Measurements from ENCODE around the gene LAYN. TPM values are rescaled to one million over a fixed set of nuclear protein-coding genes. Genes with fewer than 3 reads are reported as not detected.

LAYN gene
- total RNA-seq, 1 experiment from 2014 or later: 9.6 TPM

DNA sequence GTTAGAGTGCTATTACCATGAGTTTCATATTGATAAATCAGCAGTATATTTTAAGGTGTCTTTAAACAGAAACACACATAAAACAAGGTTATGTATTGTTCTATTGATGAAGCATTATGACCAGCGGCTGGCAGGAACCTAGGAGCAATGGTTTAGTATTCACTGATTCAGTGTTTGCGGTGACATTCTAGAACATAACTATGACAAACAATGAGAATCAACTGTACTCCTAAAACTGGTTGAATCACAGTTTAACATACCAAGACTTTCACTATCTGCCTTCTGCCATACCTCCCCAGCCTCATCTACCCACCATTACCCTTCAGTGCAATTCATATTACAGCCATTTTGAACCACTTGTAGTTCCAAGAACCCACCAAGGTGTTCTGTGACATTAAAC is 17.2 kb upstream of the LAYN start:
- DNase-seq (ENCODE audit: low spot score): no peak
- Histone ChIP-seq H3K27ac (ENCODE audit: low read depth, low read length, poor library complexity, severe bottlenecking) (no peak overlapping the region), H3K4me3 (ENCODE audit: low read depth, low read length, poor library complexity, severe bottlenecking) (no peak overlapping the region), H3K27me3 (replicated peaks; ENCODE audit: insufficient read depth, low read depth, low read length, poor library complexity) (no peaks in the 10 kb centered on the region), H3K9me3 (ENCODE audit: low read depth, low read length, poor library complexity, severe bottlenecking) (no peaks in the 10 kb centered on the region), H3K36me3 (ENCODE audit: insufficient read depth, low read length, poor library complexity, severe bottlenecking) (no peaks in the 10 kb centered on the region), H3K4me1 (ENCODE audit: insufficient read depth, low read length, poor library complexity, severe bottlenecking) (peaks cover 16% of the 10 kb centered on the region)
- ChIA-PET POLR2A (ENCODE audit: low non-redundant PET) (no interaction called here), CTCF (no interaction called here)
- intact Hi-C loops (cut with micrococcal nuclease; ENCODE audit: unreplicated experiment): no loop called here
- no peak for TF ChIP-seq EZH2 (IDR thresholded peaks at IDR 0.05; ENCODE audit: borderline replicate concordance, low read depth, low read length, poor library complexity, severe bottlenecking)
- no peak for TF ChIP-seq CTCF (conservative IDR thresholded peaks at IDR 0.05; ENCODE audit: low read depth, low read length)
- no TSS peak for BruUV-seq (replicated peaks)

DNA sequence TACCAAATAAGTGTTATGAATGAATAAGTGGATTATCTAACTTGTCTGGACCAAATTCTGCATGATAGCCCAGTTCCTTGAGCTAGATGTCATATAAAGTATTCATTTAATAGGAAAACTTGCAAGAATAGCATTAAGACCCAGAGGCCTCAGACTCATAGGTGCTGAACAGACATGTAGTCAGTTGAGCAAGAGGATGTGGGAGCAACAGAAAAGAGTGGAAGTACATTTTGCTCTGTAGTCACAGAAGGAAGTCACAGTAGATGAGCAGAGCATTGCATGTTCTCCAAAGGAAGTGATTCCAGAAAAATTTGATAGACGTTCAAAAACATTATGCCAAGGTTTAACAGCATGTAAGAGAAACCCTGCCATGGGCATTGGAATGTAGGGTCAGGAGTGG is 16.5 kb upstream of the LAYN start:
- H3K27ac ChIP-seq (ENCODE audit: low read depth, low read length, poor library complexity, severe bottlenecking): no peak overlapping the region
- H3K9me3 ChIP-seq (ENCODE audit: low read depth, low read length, poor library complexity, severe bottlenecking): no peaks in the 10 kb centered on the region
- no TSS peak for BruUV-seq (replicated peaks)
- peaks cover 16% of the 10 kb centered on the region for H3K4me1 ChIP-seq (ENCODE audit: insufficient read depth, low read length, poor library complexity, severe bottlenecking)
- H3K27me3 ChIP-seq (replicated peaks; ENCODE audit: insufficient read depth, low read depth, low read length, poor library complexity): no peaks in the 10 kb centered on the region
- no peak overlapping the region for H3K4me3 ChIP-seq (ENCODE audit: low read depth, low read length, poor library complexity, severe bottlenecking)
- H3K36me3 ChIP-seq (ENCODE audit: insufficient read depth, low read length, poor library complexity, severe bottlenecking): no peaks in the 10 kb centered on the region
- TF ChIP-seq CTCF (conservative IDR thresholded peaks at IDR 0.05; ENCODE audit: low read depth, low read length) (no peak), EZH2 (IDR thresholded peaks at IDR 0.05; ENCODE audit: borderline replicate concordance, low read depth, low read length, poor library complexity, severe bottlenecking) (no peak)
- ChIA-PET POLR2A (ENCODE audit: low non-redundant PET) (no interaction called here), CTCF (no interaction called here)
- intact Hi-C loops (cut with micrococcal nuclease; ENCODE audit: unreplicated experiment): no loop called here
- DNase-seq (ENCODE audit: low spot score): no peak

GRCh38 chr11:111525456-111525855 is 15.1 kb upstream of the LAYN start:
- ChIA-PET POLR2A (ENCODE audit: low non-redundant PET) (no interaction called here), CTCF (no interaction called here)
- no peak for DNase-seq (ENCODE audit: low spot score)
- Histone ChIP-seq H3K4me3 (ENCODE audit: low read depth, low read length, poor library complexity, severe bottlenecking) (no peak overlapping the region), H3K4me1 (ENCODE audit: insufficient read depth, low read length, poor library complexity, severe bottlenecking) (peaks cover 6% of the 10 kb centered on the region), H3K27me3 (replicated peaks; ENCODE audit: insufficient read depth, low read depth, low read length, poor library complexity) (no peaks in the 10 kb centered on the region), H3K9me3 (ENCODE audit: low read depth, low read length, poor library complexity, severe bottlenecking) (no peaks in the 10 kb centered on the region), H3K36me3 (ENCODE audit: insufficient read depth, low read length, poor library complexity, severe bottlenecking) (no peaks in the 10 kb centered on the region), H3K27ac (ENCODE audit: low read depth, low read length, poor library complexity, severe bottlenecking) (no peak overlapping the region)
- BruUV-seq (replicated peaks): no TSS peak
- intact Hi-C loops (cut with micrococcal nuclease; ENCODE audit: unreplicated experiment): no loop called here
- no peak for TF ChIP-seq EZH2 (IDR thresholded peaks at IDR 0.05; ENCODE audit: borderline replicate concordance, low read depth, low read length, poor library complexity, severe bottlenecking)
- TF ChIP-seq CTCF (conservative IDR thresholded peaks at IDR 0.05; ENCODE audit: low read depth, low read length): no peak

Measured in A673 (cell line).